GM18909 (cell line): ENCODE data around the gene TMEM50A.
"Not testable (repeated sequence)": the region's sequence is repeated elsewhere in the genome, so short reads cannot be mapped to it uniquely, and the experiment has no call there.

ENCODE experiments used
- ATAC-seq: cut with Tn5 transposase; IDR thresholded peaks from one replicate; pipeline ENCODE4 v1.9.1; 2021; ENCODE audit warnings: mild to moderate bottlenecking; ENCODE audit not compliant: unreplicated experiment, poor library complexity

TMEM50A gene

DNA sequence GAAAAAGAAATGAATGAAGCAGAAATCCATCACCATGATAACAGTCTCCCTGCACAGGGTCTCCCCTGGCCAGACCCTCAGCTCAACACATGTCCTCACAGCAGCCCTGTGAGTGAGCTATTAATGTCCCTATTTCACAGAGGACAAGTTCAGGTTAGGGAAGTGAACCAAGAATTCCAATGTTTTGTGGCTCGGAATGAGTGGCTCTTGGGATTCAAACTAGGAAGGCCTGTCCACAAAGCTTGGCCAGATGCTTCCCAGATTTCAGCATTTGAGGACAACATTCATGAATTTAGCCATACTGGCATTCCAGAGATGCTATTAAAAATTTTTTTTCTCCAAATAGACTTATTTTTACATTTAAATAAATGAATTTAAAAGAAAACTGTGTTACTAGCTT is 44.4 kb downstream of the TMEM50A start:
- ATAC-seq = not testable (repeated sequence)

- not testable (repeated sequence) for ATAC-seq
Observed at GRCh38 chr1:25383090-25383489, 45.0 kb downstream of the TMEM50A start.

GRCh38 chr1:25383875-25384274 is 45.7 kb downstream of the TMEM50A start:
- ATAC-seq = not testable (repeated sequence)

DNA sequence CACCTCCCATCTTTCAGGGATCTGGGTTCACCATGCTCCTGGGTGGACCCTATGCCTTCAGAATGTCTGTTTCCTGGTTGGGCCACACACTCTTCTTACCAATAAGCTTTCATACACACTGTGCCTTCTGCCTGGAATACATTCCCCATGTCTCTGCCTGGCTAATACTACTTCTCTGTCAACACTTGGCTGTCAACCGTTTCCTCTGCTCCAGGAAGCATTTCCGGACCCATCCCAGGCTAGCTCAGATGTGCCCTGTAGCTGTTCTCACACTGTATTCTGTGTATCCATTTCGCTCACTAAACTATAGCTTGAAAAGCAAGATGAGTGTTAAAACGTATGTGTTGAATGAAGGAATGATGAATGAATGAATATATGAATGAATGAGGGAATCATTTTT is 49.0 kb downstream of the TMEM50A start:
- ATAC-seq = not testable (repeated sequence)

DNA sequence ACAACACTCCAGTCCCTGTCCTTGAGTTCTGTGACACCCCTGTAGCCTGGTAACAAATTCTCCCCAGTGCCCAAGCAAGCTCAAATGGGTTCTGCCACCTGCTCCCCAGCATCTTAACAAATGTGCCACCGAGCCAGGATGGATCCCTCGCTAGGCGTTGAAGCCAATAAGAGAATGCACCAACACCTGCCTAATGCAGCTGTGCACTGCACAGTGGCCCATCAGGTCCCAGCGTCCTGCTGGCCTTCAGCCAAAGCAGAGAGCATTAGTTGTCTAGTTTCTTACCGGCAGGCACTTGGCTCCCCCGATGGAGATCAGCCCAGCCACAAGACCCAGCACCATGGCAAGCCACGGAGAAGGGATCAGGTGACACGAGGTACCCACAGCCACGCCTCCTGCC is 50.6 kb downstream of the TMEM50A start:
- not testable (repeated sequence) for ATAC-seq

DNA sequence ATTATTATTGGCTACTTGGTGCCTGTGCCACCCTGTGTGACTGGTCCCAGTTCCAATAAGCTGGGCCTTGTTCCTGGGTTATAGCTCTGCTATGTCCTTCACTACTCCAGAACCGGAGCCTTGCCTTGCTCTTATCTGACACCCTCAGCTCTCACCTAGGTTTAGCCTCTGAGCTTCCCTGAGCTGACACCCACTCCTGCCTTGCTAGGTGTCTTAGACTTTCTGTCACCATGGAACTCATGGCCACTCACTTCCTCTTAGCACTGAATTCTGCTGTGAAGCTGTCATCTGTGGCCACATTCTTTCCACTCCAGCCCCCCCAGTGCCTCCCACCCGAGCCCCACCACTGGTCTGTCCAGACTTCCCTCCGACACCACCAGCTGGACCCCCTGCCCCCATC is 51.6 kb downstream of the TMEM50A start:
- not testable (repeated sequence) for ATAC-seq

- no peak for ATAC-seq
Observed at GRCh38 chr1:25392841-25393240, 54.7 kb downstream of the TMEM50A start.

DNA sequence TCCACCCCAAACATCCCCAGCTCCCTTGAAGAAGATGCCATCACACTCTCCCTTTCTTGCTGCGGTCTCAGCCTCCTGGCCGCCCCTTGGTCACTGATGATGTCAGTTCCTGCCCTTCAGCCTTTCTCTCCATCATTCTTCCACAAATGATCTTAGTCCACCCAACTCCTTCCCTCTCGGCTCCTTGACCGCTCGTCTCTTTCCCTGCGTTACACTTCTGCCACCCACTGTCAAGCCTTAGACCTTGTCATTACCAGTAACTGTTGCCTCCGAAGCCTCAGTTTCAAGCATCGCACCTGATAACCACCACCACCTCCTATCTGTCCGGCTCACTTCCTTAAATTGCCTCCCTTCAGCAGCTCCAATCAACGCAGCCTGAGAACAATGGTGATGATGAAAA is 59.4 kb downstream of the TMEM50A start:
- not testable (repeated sequence) for ATAC-seq

- not testable (repeated sequence) for ATAC-seq
Observed at GRCh38 chr1:25398079-25398478, 59.9 kb downstream of the TMEM50A start.

DNA sequence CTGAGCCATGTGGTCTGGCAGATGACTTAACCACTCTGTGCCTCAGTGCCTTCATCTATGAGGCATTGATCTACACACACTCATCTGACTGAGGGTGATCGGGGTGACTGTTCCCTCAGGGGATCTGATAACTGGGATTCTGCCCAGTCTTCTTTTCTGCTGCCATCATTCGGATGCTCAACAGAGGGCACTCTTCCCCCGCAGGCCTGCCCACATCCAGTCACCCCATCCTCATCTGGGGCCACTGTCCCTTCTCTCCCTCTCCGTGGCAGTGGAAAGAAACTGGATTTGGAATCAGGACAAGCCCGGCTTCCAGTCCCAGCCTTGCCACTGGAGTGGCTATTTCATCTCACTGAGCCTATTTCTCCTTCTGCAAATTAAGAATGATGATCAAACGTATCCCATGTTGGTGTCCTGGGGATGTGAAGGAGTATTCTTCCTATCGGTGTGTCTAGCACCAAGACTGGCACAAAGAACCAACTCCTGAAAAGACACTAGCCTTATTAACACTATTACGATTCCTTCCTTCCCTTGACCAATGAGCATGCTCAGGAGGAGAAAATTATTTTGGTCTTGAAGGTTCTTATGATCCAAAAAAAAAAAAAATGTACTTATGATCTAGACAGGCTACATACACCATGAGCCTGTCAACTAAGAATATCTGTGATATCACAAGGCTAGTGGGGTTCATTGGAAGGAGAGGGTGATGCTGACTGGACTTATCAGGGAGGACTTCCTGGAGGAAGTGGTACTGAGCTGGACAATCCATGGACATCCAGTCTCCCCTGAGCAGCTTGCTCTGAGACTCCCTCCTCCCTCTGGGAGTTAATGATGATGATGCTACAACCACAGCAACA is 65.0 kb downstream of the TMEM50A start:
- not testable (repeated sequence) for ATAC-seq

GRCh38 chr1:25405731-25406305 is 67.7 kb downstream of the TMEM50A start:
- ATAC-seq = not testable (repeated sequence)

DNA sequence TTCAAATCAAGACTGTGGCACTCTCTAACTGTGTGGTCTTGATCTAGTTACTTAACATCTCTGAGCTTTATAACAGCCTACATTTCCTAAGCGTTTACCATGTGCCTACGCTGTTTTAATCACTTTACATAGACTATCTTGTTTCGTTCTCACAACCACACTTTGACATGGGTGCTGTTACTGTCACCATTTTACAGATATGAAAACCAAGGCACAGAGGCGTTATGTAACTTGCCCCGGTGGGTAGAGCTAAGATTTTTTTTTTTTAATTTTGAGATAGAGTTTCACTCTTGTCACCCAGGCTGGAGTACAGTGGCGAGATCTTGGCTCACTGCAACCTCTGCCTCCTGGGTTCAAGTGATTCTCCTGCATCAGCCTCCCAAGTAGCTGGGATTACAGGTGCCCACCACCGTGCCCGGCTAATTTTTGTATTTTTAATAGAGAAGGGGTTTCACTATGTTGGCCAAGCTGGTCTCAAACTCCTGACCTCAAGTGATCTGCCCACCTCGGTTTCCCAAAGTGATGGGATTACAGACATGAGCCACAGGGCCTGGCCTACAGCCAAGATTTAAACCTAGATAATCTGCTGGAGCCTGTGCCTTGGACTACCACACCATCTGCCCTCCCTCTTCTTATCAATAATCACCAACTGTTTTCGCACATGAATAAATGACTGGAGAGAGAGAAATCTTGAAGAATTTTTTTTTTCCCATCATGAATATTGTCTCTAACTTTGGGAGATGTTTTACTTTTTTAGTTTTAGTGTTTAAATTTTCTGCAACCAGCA is 71.7 kb downstream of the TMEM50A start:
- not testable (repeated sequence) for ATAC-seq
